Measurements from ENCODE around the gene RFTN2. TPM values are rescaled to one million over a fixed set of nuclear protein-coding genes. Genes with fewer than 3 reads are reported as not detected.

RFTN2 gene
- total RNA-seq, 1 experiment from 2014 or later = not detected

GRCh38 chr2:197613509-197613987 is 61.8 kb downstream of the RFTN2 start:
- no peaks in the 10 kb centered on the region for H3K36me3 ChIP-seq (ENCODE audit: control insufficient read depth, insufficient read depth, low read length)
- H3K9me3 ChIP-seq (ENCODE audit: control insufficient read depth, insufficient read depth, low read depth, low read length) = no peaks in the 10 kb centered on the region
- no peaks in the 10 kb centered on the region for H3K27me3 ChIP-seq (ENCODE audit: control insufficient read depth, insufficient read depth, low read length)
- no TSS peak for BruUV-seq (replicated peaks)
- ATAC-seq = no peak
- intact Hi-C loops (cut with micrococcal nuclease; ENCODE audit: unreplicated experiment) (no loop called here), in situ Hi-C loops (cut with HindIII; ENCODE audit: low pct_unique_long_range_greater_than_20kb, low sequenced_read_pairs) (no loop called here)
- no peak for DNase-seq (ENCODE audit: low read depth, low spot score)
- CTCF ChIA-PET = no interaction called here
- no peaks in the 10 kb centered on the region for H3K4me1 ChIP-seq (ENCODE audit: control insufficient read depth, insufficient read depth, low read length)
- no peak overlapping the region for H3K27ac ChIP-seq (ENCODE audit: low read length)
- TF ChIP-seq POLR2AphosphoS5 (IDR thresholded peaks at IDR 0.05; ENCODE audit: low read depth, low read length) (no peak), SIN3A (IDR thresholded peaks at IDR 0.05; ENCODE audit: borderline replicate concordance, insufficient read depth, low read depth, low read length) (no peak), TCF7L2 (IDR thresholded peaks at IDR 0.05; ENCODE audit: low read depth, low read length) (no peak)
- TF ChIP-seq, protein P1, sequence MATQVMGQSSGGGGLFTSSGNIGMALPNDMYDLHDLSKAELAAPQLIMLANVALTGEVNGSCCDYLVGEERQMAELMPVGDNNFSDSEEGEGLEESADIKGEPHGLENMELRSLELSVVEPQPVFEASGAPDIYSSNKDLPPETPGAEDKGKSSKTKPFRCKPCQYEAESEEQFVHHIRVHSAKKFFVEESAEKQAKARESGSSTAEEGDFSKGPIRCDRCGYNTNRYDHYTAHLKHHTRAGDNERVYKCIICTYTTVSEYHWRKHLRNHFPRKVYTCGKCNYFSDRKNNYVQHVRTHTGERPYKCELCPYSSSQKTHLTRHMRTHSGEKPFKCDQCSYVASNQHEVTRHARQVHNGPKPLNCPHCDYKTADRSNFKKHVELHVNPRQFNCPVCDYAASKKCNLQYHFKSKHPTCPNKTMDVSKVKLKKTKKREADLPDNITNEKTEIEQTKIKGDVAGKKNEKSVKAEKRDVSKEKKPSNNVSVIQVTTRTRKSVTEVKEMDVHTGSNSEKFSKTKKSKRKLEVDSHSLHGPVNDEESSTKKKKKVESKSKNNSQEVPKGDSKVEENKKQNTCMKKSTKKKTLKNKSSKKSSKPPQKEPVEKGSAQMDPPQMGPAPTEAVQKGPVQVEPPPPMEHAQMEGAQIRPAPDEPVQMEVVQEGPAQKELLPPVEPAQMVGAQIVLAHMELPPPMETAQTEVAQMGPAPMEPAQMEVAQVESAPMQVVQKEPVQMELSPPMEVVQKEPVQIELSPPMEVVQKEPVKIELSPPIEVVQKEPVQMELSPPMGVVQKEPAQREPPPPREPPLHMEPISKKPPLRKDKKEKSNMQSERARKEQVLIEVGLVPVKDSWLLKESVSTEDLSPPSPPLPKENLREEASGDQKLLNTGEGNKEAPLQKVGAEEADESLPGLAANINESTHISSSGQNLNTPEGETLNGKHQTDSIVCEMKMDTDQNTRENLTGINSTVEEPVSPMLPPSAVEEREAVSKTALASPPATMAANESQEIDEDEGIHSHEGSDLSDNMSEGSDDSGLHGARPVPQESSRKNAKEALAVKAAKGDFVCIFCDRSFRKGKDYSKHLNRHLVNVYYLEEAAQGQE (IDR thresholded peaks at IDR 0.05; ENCODE audit: insufficient read depth in 1 of 2, low read depth in 2 of 2, low read length in 1 of 2) = no peak
- TF ChIP-seq, protein P2, sequence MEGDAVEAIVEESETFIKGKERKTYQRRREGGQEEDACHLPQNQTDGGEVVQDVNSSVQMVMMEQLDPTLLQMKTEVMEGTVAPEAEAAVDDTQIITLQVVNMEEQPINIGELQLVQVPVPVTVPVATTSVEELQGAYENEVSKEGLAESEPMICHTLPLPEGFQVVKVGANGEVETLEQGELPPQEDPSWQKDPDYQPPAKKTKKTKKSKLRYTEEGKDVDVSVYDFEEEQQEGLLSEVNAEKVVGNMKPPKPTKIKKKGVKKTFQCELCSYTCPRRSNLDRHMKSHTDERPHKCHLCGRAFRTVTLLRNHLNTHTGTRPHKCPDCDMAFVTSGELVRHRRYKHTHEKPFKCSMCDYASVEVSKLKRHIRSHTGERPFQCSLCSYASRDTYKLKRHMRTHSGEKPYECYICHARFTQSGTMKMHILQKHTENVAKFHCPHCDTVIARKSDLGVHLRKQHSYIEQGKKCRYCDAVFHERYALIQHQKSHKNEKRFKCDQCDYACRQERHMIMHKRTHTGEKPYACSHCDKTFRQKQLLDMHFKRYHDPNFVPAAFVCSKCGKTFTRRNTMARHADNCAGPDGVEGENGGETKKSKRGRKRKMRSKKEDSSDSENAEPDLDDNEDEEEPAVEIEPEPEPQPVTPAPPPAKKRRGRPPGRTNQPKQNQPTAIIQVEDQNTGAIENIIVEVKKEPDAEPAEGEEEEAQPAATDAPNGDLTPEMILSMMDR (IDR thresholded peaks at IDR 0.05) = no peak
- H3K4me3 ChIP-seq (ENCODE audit: low read depth in 2 of 2, low read length in 2 of 2) = no peak overlapping the region
- POLR2A ChIA-PET = no interaction called here

DNA sequence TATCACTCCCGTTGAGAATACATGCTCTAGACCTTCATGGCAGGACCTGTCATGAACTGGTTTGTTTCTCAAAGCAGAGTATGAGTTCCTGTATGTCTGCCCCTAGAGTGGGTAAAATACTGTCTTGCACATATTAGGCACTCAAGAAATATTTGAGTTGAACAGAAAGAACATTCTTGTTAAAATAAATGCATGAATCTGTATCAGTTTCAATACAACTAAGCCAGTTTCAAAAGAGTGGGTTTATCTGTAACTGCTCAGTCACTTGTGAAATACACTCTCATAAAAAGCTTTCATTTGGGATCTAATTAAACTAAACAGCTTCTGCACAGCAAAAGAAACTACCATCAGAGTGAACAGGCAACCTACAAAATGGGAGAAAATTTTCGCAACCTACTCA is 69.2 kb downstream of the RFTN2 start:
- in situ Hi-C loops (cut with HindIII; ENCODE audit: low pct_unique_long_range_greater_than_20kb, low sequenced_read_pairs) = no loop called here
- no peak for ATAC-seq
- POLR2A ChIA-PET = no interaction called here

More for the DNA sequence above, 69.2 kb downstream of the RFTN2 start:
- no peaks in the 10 kb centered on the region; the same call in 1 of the 2 replicates for H3K27me3 ChIP-seq (ENCODE audit: control insufficient read depth, insufficient read depth, low read length)
- TF ChIP-seq, protein P1 (IDR thresholded peaks at IDR 0.05; ENCODE audit: insufficient read depth in 1 of 2, low read depth in 2 of 2, low read length in 1 of 2) = no peak
- TF ChIP-seq POLR2AphosphoS5 (IDR thresholded peaks at IDR 0.05; ENCODE audit: low read depth, low read length) = no peak
- no peak for TF ChIP-seq SIN3A (IDR thresholded peaks at IDR 0.05; ENCODE audit: borderline replicate concordance, insufficient read depth, low read depth, low read length)
- TF ChIP-seq TCF7L2 (IDR thresholded peaks at IDR 0.05; ENCODE audit: low read depth, low read length) = no peak
- TF ChIP-seq, protein P2 (IDR thresholded peaks at IDR 0.05) = no peak
- H3K36me3 ChIP-seq (ENCODE audit: control insufficient read depth, insufficient read depth, low read length) = no peaks in the 10 kb centered on the region
- BruUV-seq (replicated peaks) = no TSS peak
- intact Hi-C loops (cut with micrococcal nuclease; ENCODE audit: unreplicated experiment) = no loop called here
- CTCF ChIA-PET = no interaction called here
- no peaks in the 10 kb centered on the region for H3K4me1 ChIP-seq (ENCODE audit: control insufficient read depth, insufficient read depth, low read length)
- no peak overlapping the region for H3K27ac ChIP-seq (ENCODE audit: low read length)
- DNase-seq (ENCODE audit: low read depth, low spot score) = no peak
- H3K4me3 ChIP-seq (ENCODE audit: low read depth in 2 of 2, low read length in 2 of 2) = no peak overlapping the region
- H3K9me3 ChIP-seq (ENCODE audit: control insufficient read depth, insufficient read depth, low read depth, low read length) = no peaks in the 10 kb centered on the region
